NCI-H2196 (cell line): Measurements from ENCODE around the gene IRF6.

Source experiments
- DNase-seq: peaks from one replicate; lab custom pipeline; 2025; ENCODE audit not compliant: unreplicated experiment; lab: John Stamatoyannopoulos, UW

IRF6 gene

GRCh38 chr1:209790286-209791193 lies 15.4 kb downstream of the IRF6 start:
- DNase-seq = no peak

DNA sequence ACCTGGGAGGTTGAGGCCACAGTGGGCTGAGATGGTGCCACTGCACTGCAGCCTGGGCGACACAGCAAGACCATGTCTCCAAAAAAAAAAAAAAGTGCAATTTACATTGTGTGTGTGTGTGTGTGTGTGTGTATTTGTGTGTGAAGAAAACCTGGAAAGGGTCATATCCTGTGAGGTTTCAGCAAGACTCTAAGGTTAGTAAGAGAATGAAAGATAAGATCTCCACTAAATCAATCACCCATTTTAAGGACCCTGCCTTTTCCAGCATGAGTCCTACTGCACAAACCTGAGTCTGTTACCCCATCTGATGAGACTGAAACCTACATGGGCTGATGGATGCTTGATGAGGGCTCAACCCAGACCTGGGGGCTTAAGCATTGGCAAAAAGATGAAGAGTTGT lies 16.7 kb downstream of the IRF6 start:
- no peak for DNase-seq

- peak; percentile 60 for DNase-seq
Observed at GRCh38 chr1:209787551-209787950, 18.4 kb downstream of the IRF6 start.

- no peak for DNase-seq
Observed at GRCh38 chr1:209786146-209786545, 19.8 kb downstream of the IRF6 start.

DNA sequence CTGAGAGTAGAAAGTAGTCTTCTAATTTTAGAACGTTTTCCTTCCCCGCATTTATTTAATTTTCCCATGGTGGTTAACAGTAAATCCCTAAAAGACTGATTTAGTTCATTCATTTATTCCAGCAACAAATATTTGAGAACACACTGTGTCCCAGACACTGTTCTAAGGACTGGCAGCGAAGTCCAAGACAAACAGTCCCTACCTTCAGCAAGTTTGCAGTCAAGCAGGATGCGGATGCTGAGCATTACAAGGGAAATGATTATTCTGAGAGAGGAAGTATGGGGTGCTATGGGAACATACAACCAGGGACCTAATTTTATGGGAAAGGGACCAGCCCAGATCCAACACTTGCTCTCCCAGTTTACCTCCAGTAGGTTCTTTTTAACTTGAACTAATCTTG lies 20.4 kb downstream of the IRF6 start:
- no peak for DNase-seq

- DNase-seq = peak; percentile 99
Observed at GRCh38 chr1:209784265-209785169, 21.4 kb downstream of the IRF6 start, which contains the start of gene C1orf74. Gene C1orf74, minus strand, starts transcription at chr1:209784559. Its CDS starts 925 bp downstream, at chr1:209783634.

- no peak for DNase-seq
Observed at GRCh38 chr1:209783386-209783785, 22.6 kb downstream of the IRF6 start.

GRCh38 chr1:209780268-209780667 lies 25.7 kb downstream of the IRF6 start:
- DNase-seq = no peak

DNA sequence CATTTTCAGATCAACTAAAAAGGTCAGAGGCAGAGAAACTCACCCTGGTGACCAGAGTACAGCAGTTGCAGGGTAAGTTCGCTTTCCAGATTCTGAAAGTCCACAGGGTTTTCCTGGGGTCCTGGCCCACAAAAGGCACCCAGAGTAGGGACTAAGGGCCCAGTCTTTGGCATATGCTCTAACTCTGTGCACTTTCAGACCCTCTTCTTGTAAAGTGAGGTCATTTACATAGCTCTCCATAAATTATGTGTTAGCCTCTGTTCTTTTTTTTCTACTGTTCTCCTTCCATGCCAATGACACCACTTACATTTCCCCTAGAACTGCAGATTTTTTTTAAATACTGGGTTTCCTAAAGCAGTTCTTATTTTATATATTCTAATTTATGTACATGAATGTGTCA lies 27.8 kb downstream of the IRF6 start:
- no peak for DNase-seq

DNA sequence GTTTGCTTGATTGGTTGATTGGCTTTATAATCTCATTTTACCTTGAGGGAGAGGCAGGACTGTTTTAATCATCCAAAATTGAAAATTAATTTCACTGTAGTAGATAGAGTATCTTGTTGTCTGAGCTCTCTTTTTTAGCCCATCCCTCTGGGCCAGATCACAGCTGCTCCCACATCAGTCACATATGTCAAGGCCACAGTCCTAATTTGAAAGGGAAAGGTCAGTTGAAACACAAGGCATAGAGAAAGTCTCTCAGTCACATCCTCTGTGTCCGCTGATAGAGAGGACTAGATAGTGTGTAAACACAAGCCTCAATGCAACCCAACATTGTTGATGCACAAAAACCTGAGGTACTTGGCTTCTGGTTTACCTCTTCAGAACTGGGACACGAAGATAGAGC lies 28.4 kb downstream of the IRF6 start:
- no peak for DNase-seq

DNA sequence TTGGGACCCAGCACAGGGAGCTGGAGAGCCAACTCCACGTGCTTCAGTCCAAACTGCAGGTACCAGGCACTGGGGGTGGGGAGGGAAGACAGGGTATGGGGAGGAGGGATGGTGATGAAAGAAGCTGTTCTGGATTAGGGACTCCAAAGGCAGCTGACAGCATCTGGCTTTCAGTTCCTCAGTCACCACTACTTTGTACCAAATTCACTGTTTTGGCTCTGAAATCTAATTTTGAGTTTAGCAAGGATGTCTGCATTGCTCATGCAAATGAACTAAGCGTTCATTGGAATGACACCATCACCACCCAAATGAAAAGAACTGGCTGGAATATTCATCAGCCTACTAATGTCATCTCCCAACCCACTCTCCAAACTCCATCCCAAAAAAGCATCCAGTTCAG lies 30.3 kb downstream of the IRF6 start:
- DNase-seq = no peak

DNA sequence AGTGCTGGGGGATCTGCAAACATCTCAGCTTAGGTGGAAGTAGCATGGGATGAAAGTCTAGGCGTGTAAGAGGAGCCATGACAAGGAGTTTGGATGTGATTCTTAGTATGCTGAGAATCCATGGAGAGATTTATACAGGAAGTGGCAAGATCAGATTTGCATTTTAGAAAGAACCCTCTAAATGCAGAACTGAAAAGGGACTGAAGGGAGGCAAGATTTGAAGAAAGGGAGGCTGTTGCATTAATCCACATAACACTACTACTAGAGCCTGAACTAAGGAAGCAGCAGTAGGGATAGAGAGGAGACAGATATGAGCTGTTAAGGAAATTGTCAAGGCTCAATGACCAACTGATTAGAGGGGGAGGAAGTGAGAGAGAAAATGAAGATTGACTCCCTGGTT lies 31.4 kb downstream of the IRF6 start:
- DNase-seq = no peak

GRCh38 chr1:209772126-209772525 lies 33.8 kb downstream of the IRF6 start:
- DNase-seq = no peak

GRCh38 chr1:209770636-209771415 lies 35.1 kb downstream of the IRF6 start:
- no peak for DNase-seq

GRCh38 chr1:209769971-209770370 lies 36.0 kb downstream of the IRF6 start:
- DNase-seq = no peak

DNA sequence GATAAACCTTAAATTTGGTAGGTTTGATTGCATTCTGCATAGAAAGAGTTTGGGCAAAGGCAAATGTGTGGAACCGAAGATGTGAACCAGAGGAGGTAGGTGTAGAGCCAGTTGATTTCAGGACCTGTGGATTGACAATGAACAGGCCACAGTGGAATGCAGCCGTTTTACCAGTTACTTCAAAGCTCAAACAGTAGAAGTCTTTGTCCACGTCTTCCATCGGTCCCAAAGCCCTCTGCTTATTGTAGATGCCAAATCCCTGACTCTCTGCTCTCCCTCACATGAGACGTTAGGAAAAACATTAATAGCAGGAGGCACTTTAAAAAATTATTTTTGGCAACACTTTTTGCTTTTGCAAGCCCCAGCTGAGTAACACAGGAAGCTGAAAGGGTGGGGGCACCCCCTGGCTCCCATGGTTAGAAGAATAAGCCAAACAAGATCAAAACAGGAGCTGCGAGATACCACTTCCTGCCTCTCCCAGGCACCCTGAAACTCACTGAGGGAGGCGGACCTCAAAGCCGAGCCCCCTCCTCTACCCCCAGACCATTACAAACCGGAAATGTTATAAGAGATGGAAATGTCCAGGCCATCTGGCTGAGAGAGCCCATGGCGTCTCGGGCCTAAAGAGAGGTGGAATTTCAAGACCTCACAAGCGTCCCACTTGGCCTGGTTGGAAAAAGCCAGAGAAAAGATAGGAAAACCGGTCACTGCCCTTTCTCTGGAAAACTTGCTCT lies 36.6 kb downstream of the IRF6 start:
- no peak for DNase-seq

GRCh38 chr1:209768354-209768774 lies 37.6 kb downstream of the IRF6 start:
- no peak for DNase-seq

GRCh38 chr1:209767706-209768105 lies 38.2 kb downstream of the IRF6 start:
- no peak for DNase-seq

GRCh38 chr1:209767096-209767495 lies 38.8 kb downstream of the IRF6 start:
- no peak for DNase-seq

DNA sequence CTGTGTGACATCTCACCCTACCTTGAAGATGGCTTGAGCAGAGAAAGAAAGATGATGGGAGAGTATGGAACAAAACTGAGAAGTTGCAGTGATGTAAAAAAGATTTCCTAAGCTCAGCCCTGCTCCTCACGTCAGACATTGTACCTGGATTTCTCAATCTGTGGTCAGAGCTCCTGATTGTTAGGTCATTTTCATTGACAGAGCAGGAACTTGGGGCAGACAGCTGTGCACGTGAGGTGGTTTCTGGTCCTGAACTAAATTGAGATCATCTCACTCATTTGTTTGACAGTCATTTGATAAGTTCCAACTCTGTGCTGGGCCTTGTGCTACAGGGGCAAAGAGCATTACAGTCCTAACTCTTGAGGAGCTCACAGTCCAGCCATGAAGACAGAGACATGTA lies 39.9 kb downstream of the IRF6 start:
- no peak for DNase-seq
